Limb (tissue), 2 donors: ENCODE measurements around the gene COL8A1.
A peak's percentile ranks its signal among the peaks of the same experiment; 100 is the strongest.
"Not testable (repeated sequence)": the region's sequence is repeated elsewhere in the genome, so short reads cannot be mapped to it uniquely, and the experiment has no call there.

Experiments used
- DNase-seq, 2 donors: peaks; one replicate each; pipeline ENCODE4 v3.0.0-alpha.2; 2016; ENCODE audit errors: extremely low spot score in 2 of 2

Gene COL8A1

GRCh38 chr3:99708207-99708745, 69.9 kb downstream of the COL8A1 start:
- no peak for DNase-seq

GRCh38 chr3:99709686-99710085, 71.3 kb downstream of the COL8A1 start:
- DNase-seq: no peak

- no peak for DNase-seq
These were observed 71.7 kb downstream of the COL8A1 start for GRCh38 chr3:99710094-99710493.

GRCh38 chr3:99711351-99711750, 73.0 kb downstream of the COL8A1 start:
- DNase-seq: no peak

GRCh38 chr3:99712291-99712954, 74.0 kb downstream of the COL8A1 start:
- DNase-seq: no peak

GRCh38 chr3:99713440-99713839, 75.0 kb downstream of the COL8A1 start:
- no peak for DNase-seq

GRCh38 chr3:99714146-99714545, 75.8 kb downstream of the COL8A1 start:
- DNase-seq: peak in 1 of 2 donors; percentile 51

- no peak for DNase-seq
These were observed 76.2 kb downstream of the COL8A1 start for GRCh38 chr3:99714575-99714974.

GRCh38 chr3:99716463-99716995, 78.1 kb downstream of the COL8A1 start:
- DNase-seq: no peak

GRCh38 chr3:99720985-99721632, 82.7 kb downstream of the COL8A1 start:
- DNase-seq: no peak

GRCh38 chr3:99721633-99722007, 83.2 kb downstream of the COL8A1 start:
- DNase-seq: no peak

GRCh38 chr3:99724276-99724675, 85.9 kb downstream of the COL8A1 start:
- DNase-seq: no peak

- no peak for DNase-seq
These were observed 92.5 kb downstream of the COL8A1 start for GRCh38 chr3:99730870-99731269.

GRCh38 chr3:99731499-99731898, 93.1 kb downstream of the COL8A1 start:
- DNase-seq: no peak

GRCh38 chr3:99740371-99740770, 102.0 kb downstream of the COL8A1 start:
- DNase-seq: not testable (repeated sequence)

GRCh38 chr3:99741588-99741987, 103.2 kb downstream of the COL8A1 start:
- no peak for DNase-seq

GRCh38 chr3:99747915-99748314, 109.5 kb downstream of the COL8A1 start:
- DNase-seq: no peak

- no peak for DNase-seq
These were observed 113.3 kb downstream of the COL8A1 start for GRCh38 chr3:99751649-99752048.

- DNase-seq: peak; percentile 54 to 87
These were observed 115.0 kb downstream of the COL8A1 start for GRCh38 chr3:99753268-99753975.

GRCh38 chr3:99755831-99756230, 117.4 kb downstream of the COL8A1 start:
- no peak for DNase-seq

- no peak for DNase-seq
These were observed 119.6 kb downstream of the COL8A1 start for GRCh38 chr3:99757966-99758365.

GRCh38 chr3:99758502-99759177, 120.2 kb downstream of the COL8A1 start:
- no peak for DNase-seq
